Activated CD8-positive, alpha-beta memory T cell treated with anti-CD3 and anti-CD28 coated beads for 36 hours (primary cell): ENCODE measurements around the gene PRKG2. TPM values are rescaled to one million over a fixed set of nuclear protein-coding genes. Genes with fewer than 3 reads are reported as not detected.

ENCODE experiments used
- CTCF ChIA-PET: fragments of 350-600 bp; sonication (Branson Sonifier 250); formaldehyde crosslinking; loops from one replicate; lab custom pipeline; 2021; ENCODE audit warnings: antibody characterized with exemption; lab: Charles Lee
- POLR2A ChIA-PET: fragments of 350-600 bp; sonication (Branson Sonifier 250); formaldehyde crosslinking; loops from one replicate; lab custom pipeline; 2021; ENCODE audit warnings: antibody characterized with exemption; lab: Charles Lee
- total RNA-seq, 2 experiments: library from RNA; stranded (reverse); gene quantifications; one replicate each; pipeline ENCODE4 v1.2.3, GENCODE V29; 2021

Gene PRKG2
- total RNA-seq, 2 experiments from 2014 or later = 0.06 TPM; not detected in 1

- POLR2A ChIA-PET = no interaction called here
- CTCF ChIA-PET = no interaction called here
Measured at GRCh38 chr4:81221303-81222081, 6.5 kb upstream of the PRKG2 start.

- CTCF ChIA-PET = no interaction called here
- POLR2A ChIA-PET = no interaction called here
Measured at GRCh38 chr4:81220271-81220670, 5.2 kb upstream of the PRKG2 start.

- CTCF ChIA-PET = no interaction called here
Measured at GRCh38 chr4:81218206-81218605, 3.2 kb upstream of the PRKG2 start.

GRCh38 chr4:81217779-81218178 is 2.8 kb upstream of the PRKG2 start:
- CTCF ChIA-PET = no interaction called here

More at GRCh38 chr4:81218206-81218605, 3.2 kb upstream of the PRKG2 start:
- POLR2A ChIA-PET = no interaction called here

GRCh38 chr4:81215931-81216330 is 909 bp upstream of the PRKG2 start:
- CTCF ChIA-PET = no interaction called here

More at GRCh38 chr4:81217779-81218178, 2.8 kb upstream of the PRKG2 start:
- POLR2A ChIA-PET = no interaction called here

GRCh38 chr4:81214144-81214880 is 710 bp downstream of the PRKG2 start:
- POLR2A ChIA-PET = no interaction called here

More at GRCh38 chr4:81215931-81216330, 909 bp upstream of the PRKG2 start:
- POLR2A ChIA-PET = no interaction called here

GRCh38 chr4:81213671-81214070 is 1.4 kb downstream of the PRKG2 start:
- ChIA-PET CTCF (interaction anchor here (1.6 kb wide), 1 partner anchor 15 kb away, joined by 3 read pairs; no protein-coding TSS in a partner anchor), POLR2A (no interaction called here)

More at GRCh38 chr4:81214144-81214880, 710 bp downstream of the PRKG2 start:
- CTCF ChIA-PET = no interaction called here

GRCh38 chr4:81211956-81212355 is 3.1 kb downstream of the PRKG2 start:
- ChIA-PET CTCF (interaction anchor here (1.3 kb wide), 1 partner anchor 16 kb away, joined by 3 read pairs; no protein-coding TSS in a partner anchor), POLR2A (no interaction called here)

- POLR2A ChIA-PET = no interaction called here
- CTCF ChIA-PET = no interaction called here
Measured at GRCh38 chr4:81207828-81208227, 7.2 kb downstream of the PRKG2 start.

GRCh38 chr4:81205302-81205701 is 9.7 kb downstream of the PRKG2 start:
- ChIA-PET POLR2A (no interaction called here), CTCF (no interaction called here)

GRCh38 chr4:81204571-81204970 is 10.5 kb downstream of the PRKG2 start:
- CTCF ChIA-PET = no interaction called here

GRCh38 chr4:81199831-81200230 is 15.2 kb downstream of the PRKG2 start:
- ChIA-PET CTCF (no interaction called here), POLR2A (no interaction called here)

More at GRCh38 chr4:81204571-81204970, 10.5 kb downstream of the PRKG2 start:
- POLR2A ChIA-PET = no interaction called here

GRCh38 chr4:81198609-81199008 is 16.4 kb downstream of the PRKG2 start:
- POLR2A ChIA-PET = no interaction called here
- CTCF ChIA-PET = interaction anchor here (1.1 kb wide), 1 partner anchor 15 kb away, joined by 3 read pairs; no protein-coding TSS in a partner anchor

GRCh38 chr4:81197864-81198524 is 17.0 kb downstream of the PRKG2 start:
- POLR2A ChIA-PET = no interaction called here
- CTCF ChIA-PET = interaction anchor here (1.1 kb wide), 1 partner anchor 15 kb away, joined by 3 read pairs; no protein-coding TSS in a partner anchor

GRCh38 chr4:81196126-81196650 is 18.8 kb downstream of the PRKG2 start:
- CTCF ChIA-PET = interaction anchor here (1.6 kb wide), 1 partner anchor 16 kb away, joined by 3 read pairs; no protein-coding TSS in a partner anchor
- POLR2A ChIA-PET = no interaction called here

- POLR2A ChIA-PET = no interaction called here
- CTCF ChIA-PET = interaction anchor here (1.6 kb wide), 1 partner anchor 16 kb away, joined by 3 read pairs; no protein-coding TSS in a partner anchor
Measured at GRCh38 chr4:81195475-81195874, 19.5 kb downstream of the PRKG2 start.

GRCh38 chr4:81194286-81194685 is 20.7 kb downstream of the PRKG2 start:
- POLR2A ChIA-PET = no interaction called here
- CTCF ChIA-PET = no interaction called here

- ChIA-PET CTCF (no interaction called here), POLR2A (no interaction called here)
Measured at GRCh38 chr4:81180916-81181315, 34.1 kb downstream of the PRKG2 start.

GRCh38 chr4:81179326-81179725 is 35.7 kb downstream of the PRKG2 start:
- POLR2A ChIA-PET = no interaction called here
- CTCF ChIA-PET = no interaction called here
